ENCODE results near the gene OR2T6.

OR2T6 gene

DNA sequence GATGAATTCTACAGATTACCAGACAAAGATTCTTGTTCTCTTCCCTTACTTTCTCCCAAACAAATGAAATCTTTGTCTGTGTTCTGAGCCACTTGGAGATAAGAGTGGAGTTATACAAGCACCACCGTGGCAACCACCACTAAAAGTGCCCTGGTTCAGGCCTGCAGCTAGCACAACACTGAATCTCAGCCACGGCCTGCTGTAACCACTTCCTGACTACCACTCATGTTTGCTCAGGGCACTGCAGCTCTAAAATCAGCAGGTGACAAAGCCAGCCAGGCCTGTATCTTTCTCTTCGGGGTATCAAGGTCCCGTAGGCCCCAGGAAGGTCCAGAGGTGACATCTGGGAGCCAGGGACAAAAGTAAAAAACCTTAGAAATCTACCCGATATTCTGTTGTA lies 3.2 kb upstream of the OR2T6 start:
- TF ChIP-seq, protein P1, sequence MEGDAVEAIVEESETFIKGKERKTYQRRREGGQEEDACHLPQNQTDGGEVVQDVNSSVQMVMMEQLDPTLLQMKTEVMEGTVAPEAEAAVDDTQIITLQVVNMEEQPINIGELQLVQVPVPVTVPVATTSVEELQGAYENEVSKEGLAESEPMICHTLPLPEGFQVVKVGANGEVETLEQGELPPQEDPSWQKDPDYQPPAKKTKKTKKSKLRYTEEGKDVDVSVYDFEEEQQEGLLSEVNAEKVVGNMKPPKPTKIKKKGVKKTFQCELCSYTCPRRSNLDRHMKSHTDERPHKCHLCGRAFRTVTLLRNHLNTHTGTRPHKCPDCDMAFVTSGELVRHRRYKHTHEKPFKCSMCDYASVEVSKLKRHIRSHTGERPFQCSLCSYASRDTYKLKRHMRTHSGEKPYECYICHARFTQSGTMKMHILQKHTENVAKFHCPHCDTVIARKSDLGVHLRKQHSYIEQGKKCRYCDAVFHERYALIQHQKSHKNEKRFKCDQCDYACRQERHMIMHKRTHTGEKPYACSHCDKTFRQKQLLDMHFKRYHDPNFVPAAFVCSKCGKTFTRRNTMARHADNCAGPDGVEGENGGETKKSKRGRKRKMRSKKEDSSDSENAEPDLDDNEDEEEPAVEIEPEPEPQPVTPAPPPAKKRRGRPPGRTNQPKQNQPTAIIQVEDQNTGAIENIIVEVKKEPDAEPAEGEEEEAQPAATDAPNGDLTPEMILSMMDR (IDR thresholded peaks at IDR 0.05; ENCODE audit: control insufficient read depth, insufficient read depth, low read depth, low read length, missing control alignments): no peak
- H3K4me3 ChIP-seq (ENCODE audit: control insufficient read depth, low read depth, low read length): no peak overlapping the region

DNA sequence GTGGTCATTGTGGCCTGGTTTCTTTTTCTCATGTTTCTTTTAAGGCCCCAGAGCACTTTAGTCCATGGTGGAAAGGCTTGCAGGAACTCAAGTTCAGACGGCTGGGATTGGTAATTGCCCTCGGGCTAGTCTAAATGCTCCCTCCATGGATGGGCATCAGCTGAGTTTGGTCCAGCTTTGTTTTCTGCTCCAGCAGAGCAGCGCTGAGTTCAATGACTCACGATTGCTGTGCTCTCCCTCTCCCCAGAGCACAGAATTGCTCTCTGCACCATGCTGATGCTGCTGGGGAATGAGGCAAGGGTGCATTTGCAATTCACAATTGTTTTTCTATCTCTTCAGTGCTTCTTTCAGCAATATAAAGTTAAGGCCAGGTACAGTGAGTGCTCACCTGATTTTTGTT lies 1.8 kb upstream of the OR2T6 start:
- H3K4me3 ChIP-seq (ENCODE audit: control insufficient read depth, low read depth, low read length): no peak overlapping the region
- DNase-seq (ENCODE audit: low read depth): no peak

More for the DNA sequence above, 3.2 kb upstream of the OR2T6 start:
- no peak for DNase-seq (ENCODE audit: low read depth)

DNA sequence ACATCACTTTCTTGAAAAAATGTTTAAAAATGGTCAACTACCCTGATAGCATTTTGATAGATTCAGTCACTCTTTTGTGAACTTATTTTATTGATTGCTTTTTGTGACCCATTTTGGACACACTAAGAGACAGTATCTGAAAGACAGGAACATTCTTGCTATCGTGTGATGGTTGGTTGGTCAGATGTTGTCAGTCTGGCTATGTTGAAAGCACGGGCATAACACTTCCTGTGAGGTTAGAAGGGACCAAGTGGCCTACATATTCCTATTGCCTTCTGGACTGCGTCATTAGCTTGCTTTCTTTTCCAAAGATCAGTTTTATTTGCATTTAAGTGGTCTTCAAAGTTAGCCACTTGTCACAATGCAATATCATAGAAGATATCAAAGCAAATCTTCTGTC lies 1.4 kb downstream of the OR2T6 start:
- no peak overlapping the region for H3K4me3 ChIP-seq (ENCODE audit: control insufficient read depth, low read depth, low read length)
- DNase-seq (ENCODE audit: low read depth): no peak
- TF ChIP-seq, protein P1 (IDR thresholded peaks at IDR 0.05; ENCODE audit: control insufficient read depth, insufficient read depth, low read depth, low read length, missing control alignments): no peak

More for the DNA sequence above, 1.8 kb upstream of the OR2T6 start:
- TF ChIP-seq, protein P1 (IDR thresholded peaks at IDR 0.05; ENCODE audit: control insufficient read depth, insufficient read depth, low read depth, low read length, missing control alignments): no peak

- no peak overlapping the region for H3K4me3 ChIP-seq (ENCODE audit: control insufficient read depth, low read depth, low read length)
- DNase-seq (ENCODE audit: low read depth): no peak
- TF ChIP-seq, protein P1 (IDR thresholded peaks at IDR 0.05; ENCODE audit: control insufficient read depth, insufficient read depth, low read depth, low read length, missing control alignments): no peak
These were observed 5.3 kb downstream of the OR2T6 start for GRCh38 chr1:248380854-248381253.

DNA sequence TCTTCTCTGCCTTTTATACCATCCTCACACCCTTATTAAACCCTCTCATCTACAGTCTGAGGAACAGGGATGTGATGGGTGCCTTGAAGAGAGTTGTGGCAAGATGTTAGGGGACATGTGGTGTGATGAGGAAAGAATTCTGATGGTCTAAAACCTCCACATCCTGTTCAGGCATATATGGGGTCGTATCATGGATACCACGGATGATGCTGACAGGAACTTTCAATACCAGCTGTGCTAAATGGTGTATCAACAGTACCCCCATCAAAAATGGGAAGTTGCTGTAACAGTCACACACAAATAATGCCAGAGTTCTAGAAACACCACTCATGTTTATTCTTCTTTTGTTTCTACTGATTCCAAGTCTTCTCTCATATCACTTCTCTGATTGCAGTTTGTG lies 12.9 kb downstream of the OR2T6 start:
- DNase-seq (ENCODE audit: low read depth): no peak
- no peak overlapping the region for H3K4me3 ChIP-seq (ENCODE audit: control insufficient read depth, low read depth, low read length)
- TF ChIP-seq, protein P1 (IDR thresholded peaks at IDR 0.05; ENCODE audit: control insufficient read depth, insufficient read depth, low read depth, low read length, missing control alignments): no peak

DNA sequence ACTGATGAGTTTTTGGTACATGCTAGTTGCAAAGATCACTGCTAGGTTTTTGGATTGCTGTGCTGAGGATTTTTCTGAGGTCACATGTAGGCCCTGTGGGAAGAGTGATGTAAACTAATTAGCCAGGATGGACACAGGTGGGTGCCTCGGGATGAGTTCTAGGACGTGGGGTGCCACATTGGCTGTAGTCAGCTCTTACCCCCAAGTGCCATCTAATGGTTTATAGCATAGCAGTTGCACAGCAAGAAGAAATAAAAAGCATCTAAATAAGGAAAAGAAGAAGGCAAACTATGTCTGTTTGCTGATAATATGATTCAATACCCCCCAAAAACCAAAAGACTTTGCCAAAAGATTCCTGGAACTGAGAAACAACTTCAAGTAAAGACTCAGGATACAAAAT lies 17.5 kb downstream of the OR2T6 start:
- DNase-seq (ENCODE audit: low read depth): no peak
- no peak overlapping the region for H3K4me3 ChIP-seq (ENCODE audit: control insufficient read depth, low read depth, low read length)
- TF ChIP-seq, protein P1 (IDR thresholded peaks at IDR 0.05; ENCODE audit: control insufficient read depth, insufficient read depth, low read depth, low read length, missing control alignments): no peak

- TF ChIP-seq, protein P1 (IDR thresholded peaks at IDR 0.05; ENCODE audit: control insufficient read depth, insufficient read depth, low read depth, low read length, missing control alignments): no peak
- no peak within 1 kb of the TSS for H3K4me3 ChIP-seq (ENCODE audit: control insufficient read depth, low read depth, low read length)
- no peak for DNase-seq (ENCODE audit: low read depth)
These were observed 27.2 kb downstream of the OR2T6 start, which contains the start of gene OR2T1 for GRCh38 chr1:248402748-248403147. TSS of gene OR2T1 (plus strand) at chr1:248403048. CDS start at chr1:248406148, 3,100 bp downstream.

Data from AG09309 (cell line).